Neural cell (in vitro differentiated cells): ENCODE data around the gene UQCC3.

ENCODE experiments used
- EP300 ChIP-seq: fragments of 450-650 bp; conservative IDR thresholded peaks from 2 replicates; pipeline ENCODE4 v1.6.1; 2014; ENCODE audit warnings: antibody characterized with exemption, mild to moderate bottlenecking, moderate library complexity; ENCODE audit not compliant: poor library complexity, severe bottlenecking
- EZH2 ChIP-seq: fragments of 200-600, 300-800 bp; shearing (Covaris generic), sonication (generic); IDR thresholded peaks from 2 replicates; pipeline ENCODE4 v1.6.1; 2014; ENCODE audit warnings: antibody characterized with exemption, low read length, borderline replicate concordance, mild to moderate bottlenecking; ENCODE audit not compliant: insufficient read depth, poor library complexity, severe bottlenecking
- MXI1 ChIP-seq: fragments of 450-650 bp; conservative IDR thresholded peaks from 2 replicates; pipeline ENCODE4 v1.6.1; 2014; ENCODE audit warnings: antibody characterized with exemption, mild to moderate bottlenecking; ENCODE audit not compliant: poor library complexity, severe bottlenecking
- POLR2AphosphoS5 ChIP-seq: IDR thresholded peaks from 2 replicates; pipeline ENCODE4 v1.6.1; 2012
- RAD21 ChIP-seq: fragments of 450-650 bp; conservative IDR thresholded peaks from 2 replicates; pipeline ENCODE4 v1.6.1; 2014; ENCODE audit warnings: antibody characterized with exemption, mild to moderate bottlenecking, moderate library complexity
- SMC3 ChIP-seq: fragments of 450-650 bp; conservative IDR thresholded peaks from 2 replicates; pipeline ENCODE4 v1.6.1; 2014; ENCODE audit warnings: antibody characterized with exemption, mild to moderate bottlenecking, moderate library complexity; ENCODE audit not compliant: poor library complexity
- TAF1 ChIP-seq: IDR thresholded peaks from 2 replicates; pipeline ENCODE4 v1.6.1; 2012; ENCODE audit warnings: low read depth
- TF ChIP-seq, protein P1 (sequence below): fragments of 450-650 bp; IDR thresholded peaks from 2 replicates; pipeline ENCODE4 v1.5.1; 2014; ENCODE audit warnings: antibody characterized with exemption, mild to moderate bottlenecking, moderate library complexity; ENCODE audit not compliant: poor library complexity, severe bottlenecking
- TF ChIP-seq, protein P2 (sequence below): IDR thresholded peaks from 2 replicates; pipeline ENCODE4 v1.6.1; 2012; ENCODE audit warnings: borderline replicate concordance

DNA sequence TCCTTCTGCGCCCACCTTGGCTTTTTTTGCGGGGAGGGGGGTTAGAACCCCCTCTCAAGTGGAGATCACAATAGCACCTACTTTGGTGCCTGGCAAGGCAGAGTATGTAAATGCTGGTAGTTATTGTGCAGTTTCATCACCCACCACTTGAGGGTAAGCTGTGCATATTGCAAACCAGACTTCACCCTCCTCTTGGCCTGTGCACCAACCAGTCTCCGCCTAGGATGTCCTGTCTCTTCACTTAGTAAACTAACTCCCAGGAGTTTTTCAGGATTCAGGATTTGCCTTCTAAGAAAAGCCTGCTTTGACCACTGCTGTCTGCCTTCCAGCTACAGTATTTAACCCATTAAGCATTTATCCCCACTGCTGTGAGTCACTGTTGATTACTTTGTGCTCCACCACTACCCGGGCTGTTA lies 9.4 kb downstream of the UQCC3 start:
- TF ChIP-seq, protein P1, sequence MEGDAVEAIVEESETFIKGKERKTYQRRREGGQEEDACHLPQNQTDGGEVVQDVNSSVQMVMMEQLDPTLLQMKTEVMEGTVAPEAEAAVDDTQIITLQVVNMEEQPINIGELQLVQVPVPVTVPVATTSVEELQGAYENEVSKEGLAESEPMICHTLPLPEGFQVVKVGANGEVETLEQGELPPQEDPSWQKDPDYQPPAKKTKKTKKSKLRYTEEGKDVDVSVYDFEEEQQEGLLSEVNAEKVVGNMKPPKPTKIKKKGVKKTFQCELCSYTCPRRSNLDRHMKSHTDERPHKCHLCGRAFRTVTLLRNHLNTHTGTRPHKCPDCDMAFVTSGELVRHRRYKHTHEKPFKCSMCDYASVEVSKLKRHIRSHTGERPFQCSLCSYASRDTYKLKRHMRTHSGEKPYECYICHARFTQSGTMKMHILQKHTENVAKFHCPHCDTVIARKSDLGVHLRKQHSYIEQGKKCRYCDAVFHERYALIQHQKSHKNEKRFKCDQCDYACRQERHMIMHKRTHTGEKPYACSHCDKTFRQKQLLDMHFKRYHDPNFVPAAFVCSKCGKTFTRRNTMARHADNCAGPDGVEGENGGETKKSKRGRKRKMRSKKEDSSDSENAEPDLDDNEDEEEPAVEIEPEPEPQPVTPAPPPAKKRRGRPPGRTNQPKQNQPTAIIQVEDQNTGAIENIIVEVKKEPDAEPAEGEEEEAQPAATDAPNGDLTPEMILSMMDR: peak; percentile 57
- TF ChIP-seq POLR2AphosphoS5 (no peak), EZH2 (no peak), RAD21 (peak; percentile 47), MXI1 (no peak), TAF1 (no peak), EP300 (no peak), SMC3 (peak; percentile 33)
- TF ChIP-seq, protein P2, sequence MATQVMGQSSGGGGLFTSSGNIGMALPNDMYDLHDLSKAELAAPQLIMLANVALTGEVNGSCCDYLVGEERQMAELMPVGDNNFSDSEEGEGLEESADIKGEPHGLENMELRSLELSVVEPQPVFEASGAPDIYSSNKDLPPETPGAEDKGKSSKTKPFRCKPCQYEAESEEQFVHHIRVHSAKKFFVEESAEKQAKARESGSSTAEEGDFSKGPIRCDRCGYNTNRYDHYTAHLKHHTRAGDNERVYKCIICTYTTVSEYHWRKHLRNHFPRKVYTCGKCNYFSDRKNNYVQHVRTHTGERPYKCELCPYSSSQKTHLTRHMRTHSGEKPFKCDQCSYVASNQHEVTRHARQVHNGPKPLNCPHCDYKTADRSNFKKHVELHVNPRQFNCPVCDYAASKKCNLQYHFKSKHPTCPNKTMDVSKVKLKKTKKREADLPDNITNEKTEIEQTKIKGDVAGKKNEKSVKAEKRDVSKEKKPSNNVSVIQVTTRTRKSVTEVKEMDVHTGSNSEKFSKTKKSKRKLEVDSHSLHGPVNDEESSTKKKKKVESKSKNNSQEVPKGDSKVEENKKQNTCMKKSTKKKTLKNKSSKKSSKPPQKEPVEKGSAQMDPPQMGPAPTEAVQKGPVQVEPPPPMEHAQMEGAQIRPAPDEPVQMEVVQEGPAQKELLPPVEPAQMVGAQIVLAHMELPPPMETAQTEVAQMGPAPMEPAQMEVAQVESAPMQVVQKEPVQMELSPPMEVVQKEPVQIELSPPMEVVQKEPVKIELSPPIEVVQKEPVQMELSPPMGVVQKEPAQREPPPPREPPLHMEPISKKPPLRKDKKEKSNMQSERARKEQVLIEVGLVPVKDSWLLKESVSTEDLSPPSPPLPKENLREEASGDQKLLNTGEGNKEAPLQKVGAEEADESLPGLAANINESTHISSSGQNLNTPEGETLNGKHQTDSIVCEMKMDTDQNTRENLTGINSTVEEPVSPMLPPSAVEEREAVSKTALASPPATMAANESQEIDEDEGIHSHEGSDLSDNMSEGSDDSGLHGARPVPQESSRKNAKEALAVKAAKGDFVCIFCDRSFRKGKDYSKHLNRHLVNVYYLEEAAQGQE: no peak
